SK-N-SH treated with all-trans-retinoic acid at 6 μM for 48 hours (cell line): ENCODE measurements around the gene OR5D16.

Experiments used
- ATAC-seq: fragments of 200-7000 bp; cut with Tn5 transposase; 3 replicates; pipeline ENCODE4 v1.9.1; 2020; ENCODE audit warnings: mild to moderate bottlenecking, moderate library complexity
- ARNTL ChIP-seq: fragments of 450-650 bp; formaldehyde crosslinking; IDR thresholded peaks from 2 replicates; pipeline ENCODE4 v1.5.0; 2020; ENCODE audit warnings: low read depth, mild to moderate bottlenecking, moderate library complexity, borderline replicate concordance
- CSDC2 ChIP-seq: fragments of 250-450 bp; sonication (Bioruptor Pico); IDR thresholded peaks from 2 replicates; pipeline ENCODE4 v1.5.0; 2020; ENCODE audit warnings: mild to moderate bottlenecking, moderate library complexity
- ESRRG ChIP-seq: fragments of 250-450 bp; sonication (Bioruptor Pico); IDR thresholded peaks from 2 replicates; pipeline ENCODE4 v1.6.1; 2021; ENCODE audit warnings: mild to moderate bottlenecking
- GLIS3 ChIP-seq: fragments of 250-450 bp; sonication (Bioruptor Pico); IDR thresholded peaks from 2 replicates; pipeline ENCODE4 v1.5.0; 2020; ENCODE audit warnings: mild to moderate bottlenecking, moderate library complexity
- ISL1 ChIP-seq: fragments of 250-450 bp; sonication (Bioruptor Pico); IDR thresholded peaks from 2 replicates; pipeline ENCODE4 v2.1.2; 2022; ENCODE audit warnings: mild to moderate bottlenecking, moderate library complexity
- OSR1 ChIP-seq: fragments of 250-450 bp; sonication (Bioruptor Pico); IDR thresholded peaks from 2 replicates; pipeline ENCODE4 v1.8.0; 2022; ENCODE audit warnings: moderate library complexity, mild to moderate bottlenecking, inconsistent platforms
- PATZ1 ChIP-seq: fragments of 250-450 bp; sonication (Bioruptor Pico); IDR thresholded peaks from 2 replicates; pipeline ENCODE4 v1.8.0; 2020; ENCODE audit warnings: mild to moderate bottlenecking, moderate library complexity, borderline replicate concordance
- PPARA ChIP-seq: fragments of 250-450 bp; sonication (Bioruptor Pico); IDR thresholded peaks from 2 replicates; pipeline ENCODE4 v1.5.0; 2020; ENCODE audit warnings: mild to moderate bottlenecking, borderline replicate concordance
- RARB ChIP-seq: fragments of 250-450 bp; sonication (Bioruptor Pico); IDR thresholded peaks from 2 replicates; pipeline ENCODE4 v1.8.0; 2021; ENCODE audit warnings: mild to moderate bottlenecking, moderate library complexity
- SNAI2 ChIP-seq: fragments of 250-450 bp; sonication (Bioruptor Pico); IDR thresholded peaks from 2 replicates; pipeline ENCODE4 v1.5.0; 2020; ENCODE audit warnings: mild to moderate bottlenecking, moderate library complexity
- TCF4 ChIP-seq: fragments of 250-450 bp; sonication (Bioruptor Pico); IDR thresholded peaks from 2 replicates; pipeline ENCODE4 v1.8.0; 2021; ENCODE audit warnings: mild to moderate bottlenecking, moderate library complexity, borderline replicate concordance
- TOX ChIP-seq: fragments of 250-450 bp; sonication (Bioruptor Pico); IDR thresholded peaks from 2 replicates; pipeline ENCODE4 v1.8.0; 2021; ENCODE audit warnings: mild to moderate bottlenecking, moderate library complexity, borderline replicate concordance
- TSHZ2 ChIP-seq: fragments of 250-450 bp; sonication (Bioruptor Pico); IDR thresholded peaks from 2 replicates; pipeline ENCODE4 v1.5.0; 2020; ENCODE audit warnings: mild to moderate bottlenecking, moderate library complexity
- ZC3H10 ChIP-seq: fragments of 250-450 bp; sonication (Bioruptor Pico); IDR thresholded peaks from 2 replicates; pipeline ENCODE4 v1.5.1; 2021; ENCODE audit warnings: mild to moderate bottlenecking, moderate library complexity
- ZFP3 ChIP-seq: fragments of 250-450 bp; sonication (Bioruptor Pico); IDR thresholded peaks from 2 replicates; pipeline ENCODE4 v1.5.0; 2020; ENCODE audit warnings: mild to moderate bottlenecking, moderate library complexity
- ZFP30 ChIP-seq: fragments of 450-650 bp; formaldehyde crosslinking; IDR thresholded peaks from 2 replicates; pipeline ENCODE4 v1.5.0; 2022; ENCODE audit warnings: mild to moderate bottlenecking, moderate library complexity
- ZNF565 ChIP-seq: fragments of 450-650 bp; formaldehyde crosslinking; conservative IDR thresholded peaks from 2 replicates; pipeline ENCODE4 v1.5.0; 2020; ENCODE audit warnings: low read depth, mild to moderate bottlenecking, moderate library complexity
- ZNF70 ChIP-seq: fragments of 450-650 bp; formaldehyde crosslinking; IDR thresholded peaks from 2 replicates; pipeline ENCODE4 v1.5.0; 2020; ENCODE audit warnings: mild to moderate bottlenecking, moderate library complexity
- ZNF8 ChIP-seq: fragments of 450-650 bp; formaldehyde crosslinking; IDR thresholded peaks from 2 replicates; pipeline ENCODE4 v1.5.0; 2020; ENCODE audit warnings: mild to moderate bottlenecking, moderate library complexity
- TF ChIP-seq, protein P1 (sequence below): fragments of 250-450 bp; sonication (Bioruptor Pico); IDR thresholded peaks from 2 replicates; pipeline ENCODE4 v1.5.1; 2021; ENCODE audit warnings: mild to moderate bottlenecking, moderate library complexity
- TF ChIP-seq, protein P2 (sequence below): fragments of 250-450 bp; sonication (Bioruptor Pico); IDR thresholded peaks from 2 replicates; pipeline ENCODE4 v1.8.0; 2021; ENCODE audit warnings: low read depth, mild to moderate bottlenecking, moderate library complexity, borderline replicate concordance

Gene OR5D16

DNA sequence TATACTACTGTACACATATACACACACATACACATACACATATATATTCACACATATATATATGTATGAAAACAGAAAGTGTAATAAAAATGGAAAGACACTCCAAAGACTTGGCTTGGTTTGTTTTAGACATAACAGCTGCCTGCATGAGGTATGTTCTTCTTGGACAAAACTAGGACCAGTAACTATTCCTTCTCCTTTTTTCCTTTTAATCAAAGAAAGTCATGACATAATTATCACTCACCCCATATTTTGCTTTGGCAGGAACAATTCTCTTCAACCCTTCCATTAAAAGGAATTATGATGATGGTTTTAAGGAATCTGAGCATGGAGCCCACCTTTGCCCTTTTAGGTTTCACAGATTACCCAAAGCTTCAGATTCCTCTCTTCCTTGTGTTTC is 43.3 kb upstream of the OR5D16 start, which contains the start of gene OR5D14:
TSS of gene OR5D14 (plus strand) at position 301 of the 400 bp plus-strand sequence. CDS start at position 301, 0 bp downstream.
- no peak for ATAC-seq
- TF ChIP-seq, protein P1, sequence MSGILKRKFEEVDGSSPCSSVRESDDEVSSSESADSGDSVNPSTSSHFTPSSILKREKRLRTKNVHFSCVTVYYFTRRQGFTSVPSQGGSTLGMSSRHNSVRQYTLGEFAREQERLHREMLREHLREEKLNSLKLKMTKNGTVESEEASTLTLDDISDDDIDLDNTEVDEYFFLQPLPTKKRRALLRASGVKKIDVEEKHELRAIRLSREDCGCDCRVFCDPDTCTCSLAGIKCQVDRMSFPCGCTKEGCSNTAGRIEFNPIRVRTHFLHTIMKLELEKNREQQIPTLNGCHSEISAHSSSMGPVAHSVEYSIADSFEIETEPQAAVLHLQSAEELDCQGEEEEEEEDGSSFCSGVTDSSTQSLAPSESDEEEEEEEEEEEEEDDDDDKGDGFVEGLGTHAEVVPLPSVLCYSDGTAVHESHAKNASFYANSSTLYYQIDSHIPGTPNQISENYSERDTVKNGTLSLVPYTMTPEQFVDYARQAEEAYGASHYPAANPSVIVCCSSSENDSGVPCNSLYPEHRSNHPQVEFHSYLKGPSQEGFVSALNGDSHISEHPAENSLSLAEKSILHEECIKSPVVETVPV (CRISPR knock-in tag): no peak
- TF ChIP-seq, protein P2, sequence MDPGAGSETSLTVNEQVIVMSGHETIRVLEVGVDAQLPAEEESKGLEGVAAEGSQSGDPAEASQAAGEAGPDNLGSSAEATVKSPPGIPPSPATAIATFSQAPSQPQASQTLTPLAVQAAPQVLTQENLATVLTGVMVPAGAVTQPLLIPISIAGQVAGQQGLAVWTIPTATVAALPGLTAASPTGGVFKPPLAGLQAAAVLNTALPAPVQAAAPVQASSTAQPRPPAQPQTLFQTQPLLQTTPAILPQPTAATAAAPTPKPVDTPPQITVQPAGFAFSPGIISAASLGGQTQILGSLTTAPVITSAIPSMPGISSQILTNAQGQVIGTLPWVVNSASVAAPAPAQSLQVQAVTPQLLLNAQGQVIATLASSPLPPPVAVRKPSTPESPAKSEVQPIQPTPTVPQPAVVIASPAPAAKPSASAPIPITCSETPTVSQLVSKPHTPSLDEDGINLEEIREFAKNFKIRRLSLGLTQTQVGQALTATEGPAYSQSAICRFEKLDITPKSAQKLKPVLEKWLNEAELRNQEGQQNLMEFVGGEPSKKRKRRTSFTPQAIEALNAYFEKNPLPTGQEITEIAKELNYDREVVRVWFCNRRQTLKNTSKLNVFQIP (CRISPR knock-in tag): no peak
- TF ChIP-seq TCF4 (CRISPR knock-in tag): no peak

- TF ChIP-seq TCF4 (CRISPR knock-in tag): no peak
- TF ChIP-seq TSHZ2 (CRISPR knock-in tag): no peak
- no peak for TF ChIP-seq ZFP30
- TF ChIP-seq ZNF8: no peak
- no peak for ATAC-seq
Observed at GRCh38 chr11:55806248-55806647, 32.3 kb upstream of the OR5D16 start.

DNA sequence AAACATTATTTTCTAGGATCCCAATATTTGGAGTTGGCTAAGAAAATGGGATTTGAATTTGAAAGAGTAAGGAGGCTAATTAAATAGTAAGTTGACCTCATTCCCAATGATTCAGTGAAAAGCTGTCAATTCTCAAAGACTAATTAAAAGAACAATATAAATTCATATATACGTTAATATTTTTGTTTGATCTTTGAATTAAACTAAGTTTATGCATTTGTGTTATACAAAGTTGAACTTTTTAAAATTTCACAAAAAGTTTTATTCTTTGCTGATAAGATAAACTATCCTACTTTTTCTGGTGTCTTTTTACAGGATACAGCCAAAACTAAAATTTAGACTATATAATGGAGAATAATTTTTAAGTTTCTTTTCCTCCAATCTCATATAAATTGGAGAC is 27.5 kb upstream of the OR5D16 start, which contains the start of gene OR5L1:
TSS of gene OR5L1 (plus strand) at position 301 of the 400 bp plus-strand sequence. CDS start 100 bp downstream, outside the sequence.
- no peak for ATAC-seq
- TF ChIP-seq ARNTL (CRISPR knock-in tag): no peak
- TF ChIP-seq ESRRG (CRISPR knock-in tag): no peak
- TF ChIP-seq OSR1 (CRISPR knock-in tag): no peak
- TF ChIP-seq, protein P1 (CRISPR knock-in tag): no peak
- no peak for TF ChIP-seq TCF4 (CRISPR knock-in tag)
- TF ChIP-seq ZNF565 (CRISPR knock-in tag): no peak
- no peak for TF ChIP-seq CSDC2 (CRISPR knock-in tag)
- TF ChIP-seq GLIS3: no peak
- TF ChIP-seq PATZ1 (CRISPR knock-in tag): no peak
- TF ChIP-seq SNAI2 (CRISPR knock-in tag): no peak
- no peak for TF ChIP-seq ISL1 (CRISPR knock-in tag)
- TF ChIP-seq ZNF8: no peak
- no peak for TF ChIP-seq ZNF70 (CRISPR knock-in tag)
- no peak for TF ChIP-seq TOX (CRISPR knock-in tag)
- TF ChIP-seq RARB (CRISPR knock-in tag): no peak
- TF ChIP-seq TSHZ2 (CRISPR knock-in tag): no peak
- TF ChIP-seq ZFP3 (CRISPR knock-in tag): no peak
- no peak for TF ChIP-seq PPARA (CRISPR knock-in tag)
- no peak for TF ChIP-seq ZC3H10 (CRISPR knock-in tag)
- TF ChIP-seq, all 23 proteins: peak for 0
